HFFc6 (cell line): ENCODE measurements around the gene TUBA4A. TPM values are rescaled to one million over a fixed set of nuclear protein-coding genes. Genes with fewer than 3 reads are reported as not detected.
A peak's percentile ranks its signal among the peaks of the same experiment; 100 is the strongest.

Source experiments
- DNase-seq: peaks from one replicate; pipeline ENCODE4 v3.0.0-alpha.2; 2018
- H3K27ac Mint-ChIP-seq: 2 replicates; pipeline ENCODE4 v1.8.0; 2020; ENCODE audit warnings: mild to moderate bottlenecking, mixed read lengths
- H3K27me3 Mint-ChIP-seq: 2 replicates; pipeline ENCODE4 v1.8.0; 2021; ENCODE audit warnings: mild to moderate bottlenecking, moderate library complexity, mixed read lengths; ENCODE audit not compliant: insufficient read depth
- H3K36me3 Mint-ChIP-seq: 2 replicates; pipeline ENCODE4 v1.8.0; 2021; ENCODE audit warnings: low read depth, mixed read lengths
- H3K4me1 Mint-ChIP-seq: 2 replicates; pipeline ENCODE4 v1.8.0; 2020; ENCODE audit warnings: low read depth, mixed read lengths
- H3K4me3 Mint-ChIP-seq: 2 replicates; pipeline ENCODE4 v1.8.0; 2020; ENCODE audit warnings: mild to moderate bottlenecking, moderate library complexity, mixed read lengths
- H3K9me3 Mint-ChIP-seq: 2 replicates; pipeline ENCODE4 v1.8.0; 2020; ENCODE audit warnings: mild to moderate bottlenecking, mixed read lengths
- CTCF ChIP-seq: fragments of 200-600 bp; sonication (generic); IDR thresholded peaks from 2 replicates; pipeline ENCODE4 v1.5.0; 2021; ENCODE audit warnings: antibody characterized with exemption, mild to moderate bottlenecking
- total RNA-seq, 6 experiments: library from RNA; stranded (reverse); fragmentation: NEBNext Ultra II Directional; extraction: Animal tissue kit (Norgen Biotek cat#: 25700); gene quantifications; 2 replicates in 1 of 6; 3 replicates in 5 of 6; pipeline ENCODE4 v1.2.3, GENCODE V29; 2021

Gene TUBA4A
- total RNA-seq, 6 experiments from 2014 or later, result 40.4 to 66.3 (median 48.2) TPM

- Mint-ChIP-seq H3K4me1 (peaks cover 16% of the 10 kb centered on the region), H3K36me3 (no peaks in the 10 kb centered on the region), H3K27ac (no peak overlapping the region), H3K4me3 (no peak overlapping the region), H3K27me3 (peaks cover 6% of the 10 kb centered on the region), H3K9me3 (no peaks in the 10 kb centered on the region)
- DNase-seq, result no peak
- no peak for TF ChIP-seq CTCF
Observed at GRCh38 chr2:219292616-219293015, 38.9 kb upstream of the TUBA4A start.

GRCh38 chr2:219291910-219292490 lies 38.3 kb upstream of the TUBA4A start:
- Mint-ChIP-seq H3K4me3 (no peak overlapping the region), H3K27ac (no peak overlapping the region), H3K4me1 (peaks cover 16% of the 10 kb centered on the region), H3K27me3 (peaks cover 9% of the 10 kb centered on the region), H3K36me3 (no peaks in the 10 kb centered on the region), H3K9me3 (no peaks in the 10 kb centered on the region)
- no peak for TF ChIP-seq CTCF
- DNase-seq, result no peak

GRCh38 chr2:219291394-219291793 lies 37.7 kb upstream of the TUBA4A start:
- no peak overlapping the region for H3K4me3 Mint-ChIP-seq
- DNase-seq, result no peak
- H3K36me3 Mint-ChIP-seq, result no peaks in the 10 kb centered on the region
- peaks cover 9% of the 10 kb centered on the region for H3K27me3 Mint-ChIP-seq
- no peak for TF ChIP-seq CTCF
- H3K4me1 Mint-ChIP-seq, result peaks cover 19% of the 10 kb centered on the region
- H3K9me3 Mint-ChIP-seq, result no peaks in the 10 kb centered on the region
- no peak overlapping the region for H3K27ac Mint-ChIP-seq

- Mint-ChIP-seq H3K36me3 (no peaks in the 10 kb centered on the region), H3K27ac (no peak overlapping the region), H3K4me3 (no peak overlapping the region), H3K4me1 (peaks cover 24% of the 10 kb centered on the region), H3K27me3 (peaks cover 9% of the 10 kb centered on the region), H3K9me3 (no peaks in the 10 kb centered on the region)
- no peak for DNase-seq
- TF ChIP-seq CTCF, result no peak
Observed at GRCh38 chr2:219290381-219291171, 36.9 kb upstream of the TUBA4A start.

- H3K27me3 Mint-ChIP-seq, result peaks cover 9% of the 10 kb centered on the region
- H3K4me3 Mint-ChIP-seq, result peak overlapping the region; percentile 49
- H3K36me3 Mint-ChIP-seq, result no peaks in the 10 kb centered on the region; the same call in 1 of the 2 replicates
- peaks cover 24% of the 10 kb centered on the region for H3K4me1 Mint-ChIP-seq
- H3K9me3 Mint-ChIP-seq, result no peaks in the 10 kb centered on the region
- TF ChIP-seq CTCF, result no peak
- peak overlapping the region; percentile 79 for H3K27ac Mint-ChIP-seq
- peak; percentile 79 for DNase-seq
Observed at GRCh38 chr2:219289537-219290361, 36.0 kb upstream of the TUBA4A start.
